ENCODE results near the gene DUSP28. TPM values are rescaled to one million over a fixed set of nuclear protein-coding genes. Genes with fewer than 3 reads are reported as not detected.

DUSP28 gene
- total and polyA plus RNA-seq, 2 of the 13 experiments (the other 11 are each of a cell fraction or from before 2014, with no cell fraction given), result 5.2 to 8.6 TPM

DNA sequence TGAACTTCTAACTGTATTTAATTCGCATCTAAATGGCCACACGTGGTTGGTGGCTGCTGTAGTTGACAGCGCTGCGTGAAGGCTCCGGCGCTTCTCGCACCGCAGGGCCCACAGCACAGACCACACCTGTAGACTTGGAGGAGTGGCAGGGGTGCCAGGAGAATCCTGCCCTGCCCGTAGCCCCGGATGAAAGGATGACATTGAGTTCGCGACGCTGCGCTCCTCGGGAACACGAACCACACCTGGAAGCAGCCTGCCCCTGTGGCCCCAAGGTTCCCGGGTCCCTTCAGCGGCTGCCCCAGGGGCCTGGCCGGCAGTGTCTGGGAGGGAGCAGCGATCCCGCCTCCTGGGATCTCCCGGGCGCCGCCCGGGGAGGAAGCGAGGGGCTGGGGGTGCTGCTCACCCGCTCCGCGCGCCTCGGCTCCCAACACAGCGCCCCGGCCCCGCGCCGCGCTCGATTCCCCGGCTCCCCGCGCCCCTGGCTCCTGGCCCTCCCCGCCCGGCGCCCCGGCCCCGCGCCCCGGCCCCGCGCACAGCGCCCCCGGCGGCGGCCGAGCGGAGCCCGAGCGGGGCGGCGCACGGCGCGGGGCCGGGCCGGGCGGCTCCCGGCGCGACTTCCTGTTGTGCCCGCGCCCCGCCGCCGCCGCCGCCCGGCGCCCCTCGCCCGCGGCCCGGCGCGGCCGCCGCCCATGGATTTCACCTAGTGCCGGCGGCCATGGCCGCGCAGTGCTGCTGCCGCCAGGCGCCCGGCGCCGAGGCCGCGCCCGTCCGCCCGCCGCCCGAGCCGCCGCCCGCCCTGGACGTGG is 7.9 kb downstream of the DUSP28 start, which contains the start of gene RNPEPL1 (continued):
- TF ChIP-seq, protein P1, sequence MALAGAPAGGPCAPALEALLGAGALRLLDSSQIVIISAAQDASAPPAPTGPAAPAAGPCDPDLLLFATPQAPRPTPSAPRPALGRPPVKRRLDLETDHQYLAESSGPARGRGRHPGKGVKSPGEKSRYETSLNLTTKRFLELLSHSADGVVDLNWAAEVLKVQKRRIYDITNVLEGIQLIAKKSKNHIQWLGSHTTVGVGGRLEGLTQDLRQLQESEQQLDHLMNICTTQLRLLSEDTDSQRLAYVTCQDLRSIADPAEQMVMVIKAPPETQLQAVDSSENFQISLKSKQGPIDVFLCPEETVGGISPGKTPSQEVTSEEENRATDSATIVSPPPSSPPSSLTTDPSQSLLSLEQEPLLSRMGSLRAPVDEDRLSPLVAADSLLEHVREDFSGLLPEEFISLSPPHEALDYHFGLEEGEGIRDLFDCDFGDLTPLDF (CRISPR knock-in tag; IDR thresholded peaks at IDR 0.05), result no peak
- TF ChIP-seq PHB2 (IDR thresholded peaks at IDR 0.05; ENCODE audit: partially characterized antibody) (no peak), ZNF484 (CRISPR knock-in tag; IDR thresholded peaks at IDR 0.05; ENCODE audit: borderline replicate concordance, low read depth) (no peak), ZNF33A (CRISPR knock-in tag; IDR thresholded peaks at IDR 0.05; ENCODE audit: borderline replicate concordance) (no peak), ZNF772 (CRISPR knock-in tag; IDR thresholded peaks at IDR 0.05) (no peak), DPF2 (CRISPR knock-in tag; IDR thresholded peaks at IDR 0.05; ENCODE audit: borderline replicate concordance, low read depth) (no peak), TP53 (CRISPR knock-in tag; conservative IDR thresholded peaks at IDR 0.05) (no peak), ZBTB1 (CRISPR knock-in tag; IDR thresholded peaks at IDR 0.05; ENCODE audit: borderline replicate concordance) (no peak), FOXP1 (IDR thresholded peaks at IDR 0.05) (no peak), FOXP1 (CRISPR knock-in tag; IDR thresholded peaks at IDR 0.05) (no peak), TCF7L2 (IDR thresholded peaks at IDR 0.05; ENCODE audit: low read depth, low read length) (no peak), BRF2 (CRISPR knock-in tag; IDR thresholded peaks at IDR 0.05) (no peak), ZBTB38 (CRISPR knock-in tag; IDR thresholded peaks at IDR 0.05) (no peak), FLYWCH1 (CRISPR knock-in tag; IDR thresholded peaks at IDR 0.05) (no peak), ZKSCAN8 (CRISPR knock-in tag; IDR thresholded peaks at IDR 0.05; ENCODE audit: borderline replicate concordance) (no peak), ZNF30 (CRISPR knock-in tag; IDR thresholded peaks at IDR 0.05) (no peak), ZNF232 (CRISPR knock-in tag; IDR thresholded peaks at IDR 0.05; ENCODE audit: borderline replicate concordance) (no peak), YY1 (IDR thresholded peaks at IDR 0.05; ENCODE audit: insufficient read depth, insufficient replicate concordance, low read depth, low read length) (no peak), MATR3 (CRISPR knock-in tag; IDR thresholded peaks at IDR 0.05) (no peak)
- TF ChIP-seq, protein P2, sequence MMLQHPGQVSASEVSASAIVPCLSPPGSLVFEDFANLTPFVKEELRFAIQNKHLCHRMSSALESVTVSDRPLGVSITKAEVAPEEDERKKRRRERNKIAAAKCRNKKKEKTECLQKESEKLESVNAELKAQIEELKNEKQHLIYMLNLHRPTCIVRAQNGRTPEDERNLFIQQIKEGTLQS (CRISPR knock-in tag; IDR thresholded peaks at IDR 0.05), result no peak
- TF ChIP-seq, protein P3, sequence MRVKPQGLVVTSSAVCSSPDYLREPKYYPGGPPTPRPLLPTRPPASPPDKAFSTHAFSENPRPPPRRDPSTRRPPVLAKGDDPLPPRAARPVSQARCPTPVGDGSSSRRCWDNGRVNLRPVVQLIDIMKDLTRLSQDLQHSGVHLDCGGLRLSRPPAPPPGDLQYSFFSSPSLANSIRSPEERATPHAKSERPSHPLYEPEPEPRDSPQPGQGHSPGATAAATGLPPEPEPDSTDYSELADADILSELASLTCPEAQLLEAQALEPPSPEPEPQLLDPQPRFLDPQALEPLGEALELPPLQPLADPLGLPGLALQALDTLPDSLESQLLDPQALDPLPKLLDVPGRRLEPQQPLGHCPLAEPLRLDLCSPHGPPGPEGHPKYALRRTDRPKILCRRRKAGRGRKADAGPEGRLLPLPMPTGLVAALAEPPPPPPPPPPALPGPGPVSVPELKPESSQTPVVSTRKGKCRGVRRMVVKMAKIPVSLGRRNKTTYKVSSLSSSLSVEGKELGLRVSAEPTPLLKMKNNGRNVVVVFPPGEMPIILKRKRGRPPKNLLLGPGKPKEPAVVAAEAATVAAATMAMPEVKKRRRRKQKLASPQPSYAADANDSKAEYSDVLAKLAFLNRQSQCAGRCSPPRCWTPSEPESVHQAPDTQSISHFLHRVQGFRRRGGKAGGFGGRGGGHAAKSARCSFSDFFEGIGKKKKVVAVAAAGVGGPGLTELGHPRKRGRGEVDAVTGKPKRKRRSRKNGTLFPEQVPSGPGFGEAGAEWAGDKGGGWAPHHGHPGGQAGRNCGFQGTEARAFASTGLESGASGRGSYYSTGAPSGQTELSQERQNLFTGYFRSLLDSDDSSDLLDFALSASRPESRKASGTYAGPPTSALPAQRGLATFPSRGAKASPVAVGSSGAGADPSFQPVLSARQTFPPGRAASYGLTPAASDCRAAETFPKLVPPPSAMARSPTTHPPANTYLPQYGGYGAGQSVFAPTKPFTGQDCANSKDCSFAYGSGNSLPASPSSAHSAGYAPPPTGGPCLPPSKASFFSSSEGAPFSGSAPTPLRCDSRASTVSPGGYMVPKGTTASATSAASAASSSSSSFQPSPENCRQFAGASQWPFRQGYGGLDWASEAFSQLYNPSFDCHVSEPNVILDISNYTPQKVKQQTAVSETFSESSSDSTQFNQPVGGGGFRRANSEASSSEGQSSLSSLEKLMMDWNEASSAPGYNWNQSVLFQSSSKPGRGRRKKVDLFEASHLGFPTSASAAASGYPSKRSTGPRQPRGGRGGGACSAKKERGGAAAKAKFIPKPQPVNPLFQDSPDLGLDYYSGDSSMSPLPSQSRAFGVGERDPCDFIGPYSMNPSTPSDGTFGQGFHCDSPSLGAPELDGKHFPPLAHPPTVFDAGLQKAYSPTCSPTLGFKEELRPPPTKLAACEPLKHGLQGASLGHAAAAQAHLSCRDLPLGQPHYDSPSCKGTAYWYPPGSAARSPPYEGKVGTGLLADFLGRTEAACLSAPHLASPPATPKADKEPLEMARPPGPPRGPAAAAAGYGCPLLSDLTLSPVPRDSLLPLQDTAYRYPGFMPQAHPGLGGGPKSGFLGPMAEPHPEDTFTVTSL (CRISPR knock-in tag; IDR thresholded peaks at IDR 0.05; ENCODE audit: borderline replicate concordance), result no peak
